Nephron progenitor cell (in vitro differentiated cells): ENCODE data around the gene CDK8.
A peak's percentile ranks its signal among the peaks of the same experiment; 100 is the strongest.

Source experiments
- DNase-seq: peaks from one replicate; pipeline ENCODE4 v3.0.0; 2021
- H3K27ac Mint-ChIP-seq: 2 replicates; pipeline ENCODE4 v1.8.0; 2021; ENCODE audit warnings: mild to moderate bottlenecking, moderate library complexity, mixed read lengths
- H3K27me3 Mint-ChIP-seq: 2 replicates; pipeline ENCODE4 v1.8.0; 2021; ENCODE audit warnings: mild to moderate bottlenecking, low read depth, mixed read lengths; ENCODE audit not compliant: poor library complexity
- H3K36me3 Mint-ChIP-seq: 2 replicates; pipeline ENCODE4 v1.8.0; 2021; ENCODE audit warnings: low read depth, mixed read lengths
- H3K4me1 Mint-ChIP-seq: 2 replicates; pipeline ENCODE4 v1.8.0; 2021; ENCODE audit warnings: mixed read lengths
- H3K4me3 Mint-ChIP-seq: 2 replicates; pipeline ENCODE4 v1.8.0; 2021; ENCODE audit warnings: mild to moderate bottlenecking, moderate library complexity, mixed read lengths
- H3K9me3 Mint-ChIP-seq: 2 replicates; pipeline ENCODE4 v1.8.0; 2021; ENCODE audit warnings: mild to moderate bottlenecking, moderate library complexity, mixed read lengths
- TF ChIP-seq, protein P1 (sequence below): fragments of 200-600 bp; sonication (generic); IDR thresholded peaks from 2 replicates; pipeline ENCODE4 v1.5.0; 2021; ENCODE audit warnings: antibody characterized with exemption

The CDK8 gene

GRCh38 chr13:26255115-26255514 lies 1.2 kb downstream of the CDK8 start:
- TF ChIP-seq, protein P1, sequence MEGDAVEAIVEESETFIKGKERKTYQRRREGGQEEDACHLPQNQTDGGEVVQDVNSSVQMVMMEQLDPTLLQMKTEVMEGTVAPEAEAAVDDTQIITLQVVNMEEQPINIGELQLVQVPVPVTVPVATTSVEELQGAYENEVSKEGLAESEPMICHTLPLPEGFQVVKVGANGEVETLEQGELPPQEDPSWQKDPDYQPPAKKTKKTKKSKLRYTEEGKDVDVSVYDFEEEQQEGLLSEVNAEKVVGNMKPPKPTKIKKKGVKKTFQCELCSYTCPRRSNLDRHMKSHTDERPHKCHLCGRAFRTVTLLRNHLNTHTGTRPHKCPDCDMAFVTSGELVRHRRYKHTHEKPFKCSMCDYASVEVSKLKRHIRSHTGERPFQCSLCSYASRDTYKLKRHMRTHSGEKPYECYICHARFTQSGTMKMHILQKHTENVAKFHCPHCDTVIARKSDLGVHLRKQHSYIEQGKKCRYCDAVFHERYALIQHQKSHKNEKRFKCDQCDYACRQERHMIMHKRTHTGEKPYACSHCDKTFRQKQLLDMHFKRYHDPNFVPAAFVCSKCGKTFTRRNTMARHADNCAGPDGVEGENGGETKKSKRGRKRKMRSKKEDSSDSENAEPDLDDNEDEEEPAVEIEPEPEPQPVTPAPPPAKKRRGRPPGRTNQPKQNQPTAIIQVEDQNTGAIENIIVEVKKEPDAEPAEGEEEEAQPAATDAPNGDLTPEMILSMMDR: no peak
- Mint-ChIP-seq H3K27me3 (peaks cover 11% of the 10 kb centered on the region), H3K27ac (peak overlapping the region; percentile 90), H3K4me3 (peak overlapping the region; percentile 92), H3K36me3 (no peaks in the 10 kb centered on the region), H3K9me3 (no peaks in the 10 kb centered on the region), H3K4me1 (peaks cover 38% of the 10 kb centered on the region)
- DNase-seq: no peak

DNA sequence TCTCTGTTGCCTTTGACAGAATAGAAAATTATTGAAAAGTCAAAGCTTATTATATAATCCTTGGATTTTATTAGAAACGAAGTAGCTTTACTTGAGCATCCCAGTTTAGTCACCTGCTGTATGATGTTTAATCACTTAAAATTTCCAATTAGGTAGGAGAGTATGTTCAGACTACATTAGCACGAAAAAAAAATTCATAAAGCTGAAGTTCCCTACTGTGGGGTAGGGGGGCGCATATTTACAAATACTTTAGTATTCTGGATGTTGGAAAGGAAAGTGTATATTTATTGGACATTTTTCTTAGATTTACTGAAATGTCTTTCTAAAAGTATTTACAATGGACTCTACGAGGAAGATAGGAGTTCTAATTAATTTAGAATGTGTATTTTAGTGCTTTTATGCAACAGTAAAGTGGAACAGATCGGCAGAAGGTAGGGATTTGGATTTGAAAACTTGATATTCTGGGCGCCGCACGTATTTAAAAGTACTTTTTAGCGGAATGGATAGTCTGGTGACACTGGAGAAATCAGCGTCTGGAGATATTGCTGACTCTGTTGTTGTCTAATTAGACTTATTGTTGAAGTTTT lies 1.9 kb downstream of the CDK8 start:
- Mint-ChIP-seq H3K9me3 (no peaks in the 10 kb centered on the region), H3K27ac (peak overlapping the region; percentile 53), H3K4me1 (peaks cover 41% of the 10 kb centered on the region), H3K27me3 (peaks cover 9% of the 10 kb centered on the region), H3K36me3 (no peaks in the 10 kb centered on the region), H3K4me3 (peak overlapping the region; percentile 92)
- no peak for DNase-seq
- TF ChIP-seq, protein P1: peak; percentile 24

DNA sequence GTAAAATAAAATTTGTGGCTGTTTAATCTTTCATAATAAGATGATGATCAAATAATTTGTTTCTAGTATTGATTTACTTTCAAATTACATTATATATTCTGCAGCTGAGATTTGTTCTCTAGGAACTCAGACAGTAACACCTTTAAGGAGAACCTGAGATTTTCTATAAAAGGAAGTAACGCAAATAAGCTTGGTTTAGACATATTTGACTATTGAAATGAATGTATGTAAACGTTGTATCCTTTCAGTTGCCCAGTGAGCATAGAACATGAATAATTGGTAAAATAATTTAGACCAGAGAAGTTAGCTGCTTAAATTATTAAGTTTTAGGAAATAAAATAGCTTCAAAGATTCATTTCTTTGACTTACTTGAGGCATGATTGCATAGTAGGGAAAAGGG lies 3.1 kb downstream of the CDK8 start:
- DNase-seq: no peak
- Mint-ChIP-seq H3K4me3 (peak overlapping the region; percentile 92), H3K27ac (peak overlapping the region; percentile 8), H3K9me3 (peaks cover 2% of the 10 kb centered on the region), H3K4me1 (peaks cover 41% of the 10 kb centered on the region), H3K36me3 (peaks cover under 1% of the 10 kb centered on the region), H3K27me3 (no peaks in the 10 kb centered on the region)
- TF ChIP-seq, protein P1: no peak

- no peak for DNase-seq
- Mint-ChIP-seq H3K9me3 (peaks cover 14% of the 10 kb centered on the region), H3K4me3 (no peak overlapping the region), H3K36me3 (peaks cover 12% of the 10 kb centered on the region), H3K27ac (no peak overlapping the region), H3K4me1 (peaks cover 36% of the 10 kb centered on the region), H3K27me3 (no peaks in the 10 kb centered on the region)
- TF ChIP-seq, protein P1: no peak
Observed at GRCh38 chr13:26259634-26260033, 5.7 kb downstream of the CDK8 start.

DNA sequence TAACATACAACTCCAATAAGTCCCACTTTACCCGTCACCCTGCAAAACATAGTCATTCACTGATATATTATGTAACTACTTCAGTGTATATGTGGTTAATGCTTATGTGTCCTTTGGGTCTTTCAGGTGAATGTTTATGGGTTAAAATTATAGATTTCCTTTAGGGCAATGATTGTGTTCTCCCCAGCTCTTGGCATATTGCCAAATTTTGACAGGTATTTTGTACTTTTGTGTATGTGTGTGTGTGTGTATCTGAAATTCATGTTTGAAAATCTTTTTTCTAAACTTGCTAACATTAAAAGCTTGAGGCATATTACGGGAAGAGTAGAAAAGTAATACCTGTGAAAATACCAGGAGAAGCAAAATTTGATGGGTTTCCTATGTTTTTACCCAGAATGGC lies 8.2 kb downstream of the CDK8 start:
- Mint-ChIP-seq H3K9me3 (peaks cover 16% of the 10 kb centered on the region), H3K4me1 (peaks cover 24% of the 10 kb centered on the region), H3K4me3 (no peak overlapping the region), H3K27me3 (no peaks in the 10 kb centered on the region), H3K36me3 (peaks cover 15% of the 10 kb centered on the region), H3K27ac (no peak overlapping the region)
- DNase-seq: no peak
- TF ChIP-seq, protein P1: no peak

GRCh38 chr13:26266311-26266710 lies 12.4 kb downstream of the CDK8 start:
- Mint-ChIP-seq H3K4me3 (no peak overlapping the region), H3K27ac (peak overlapping the region; percentile 3), H3K36me3 (peaks cover 15% of the 10 kb centered on the region), H3K9me3 (peaks cover 16% of the 10 kb centered on the region), H3K27me3 (no peaks in the 10 kb centered on the region), H3K4me1 (peaks cover 18% of the 10 kb centered on the region)
- TF ChIP-seq, protein P1: no peak
- no peak for DNase-seq
